Measurements from ENCODE around the gene SHC2.
"Not testable (repeated sequence)": the region's sequence is repeated elsewhere in the genome, so short reads cannot be mapped to it uniquely, and the experiment has no call there.

The SHC2 gene

DNA sequence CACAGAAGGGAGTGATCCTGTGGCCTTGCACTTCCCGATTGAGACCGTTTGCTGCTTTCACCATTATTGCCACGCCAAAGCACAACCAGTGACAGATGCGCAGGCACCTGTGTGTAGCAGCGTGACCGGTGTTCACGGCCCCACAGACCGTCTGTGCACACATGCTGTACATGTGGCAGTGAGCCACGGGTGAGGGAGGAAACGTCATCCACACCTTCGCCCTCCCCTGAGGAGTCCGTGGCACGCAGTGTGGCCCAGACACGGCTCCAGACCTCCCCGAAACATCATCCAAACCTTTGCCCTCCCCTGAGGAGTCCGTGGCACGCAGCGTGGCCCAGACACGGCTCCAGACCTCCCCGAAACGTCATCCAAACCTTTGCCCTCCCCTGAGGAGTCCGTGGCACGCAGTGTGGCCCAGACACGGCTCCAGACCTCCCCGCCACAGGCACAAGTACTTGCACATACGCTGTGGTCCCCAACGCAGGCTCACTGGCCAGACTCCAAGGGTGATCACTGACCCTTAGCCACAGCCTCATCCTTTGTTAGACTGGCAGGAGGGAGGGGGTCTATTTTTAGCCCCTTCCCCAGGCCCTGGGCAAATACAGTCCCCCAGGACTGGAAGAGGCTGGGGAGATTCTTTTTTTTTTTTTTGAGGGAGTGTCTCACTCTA, 7.9 kb upstream of the SHC2 start:
- DNase-seq, result no peak

DNA sequence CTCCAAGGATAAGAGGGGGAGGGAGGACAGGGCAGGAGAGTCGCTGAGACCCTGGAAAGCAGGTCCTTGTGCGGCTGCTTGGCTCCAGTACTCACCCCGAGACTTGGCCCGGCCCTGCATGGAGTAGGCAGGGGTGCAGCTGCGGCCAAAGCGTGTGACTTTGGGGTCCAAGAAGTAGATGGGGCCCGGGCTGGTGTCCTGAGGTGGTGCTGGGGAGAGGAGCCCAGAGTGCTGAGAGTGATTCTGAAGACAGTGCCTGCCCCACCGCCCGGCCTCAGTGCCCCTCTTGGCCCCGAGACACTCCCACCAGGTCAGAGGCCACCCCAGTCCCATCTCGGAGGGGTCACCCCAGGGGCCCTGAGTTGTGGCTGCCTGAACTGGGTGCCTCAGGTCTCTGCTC, 6.7 kb upstream of the SHC2 start:
- DNase-seq, result no peak

DNA sequence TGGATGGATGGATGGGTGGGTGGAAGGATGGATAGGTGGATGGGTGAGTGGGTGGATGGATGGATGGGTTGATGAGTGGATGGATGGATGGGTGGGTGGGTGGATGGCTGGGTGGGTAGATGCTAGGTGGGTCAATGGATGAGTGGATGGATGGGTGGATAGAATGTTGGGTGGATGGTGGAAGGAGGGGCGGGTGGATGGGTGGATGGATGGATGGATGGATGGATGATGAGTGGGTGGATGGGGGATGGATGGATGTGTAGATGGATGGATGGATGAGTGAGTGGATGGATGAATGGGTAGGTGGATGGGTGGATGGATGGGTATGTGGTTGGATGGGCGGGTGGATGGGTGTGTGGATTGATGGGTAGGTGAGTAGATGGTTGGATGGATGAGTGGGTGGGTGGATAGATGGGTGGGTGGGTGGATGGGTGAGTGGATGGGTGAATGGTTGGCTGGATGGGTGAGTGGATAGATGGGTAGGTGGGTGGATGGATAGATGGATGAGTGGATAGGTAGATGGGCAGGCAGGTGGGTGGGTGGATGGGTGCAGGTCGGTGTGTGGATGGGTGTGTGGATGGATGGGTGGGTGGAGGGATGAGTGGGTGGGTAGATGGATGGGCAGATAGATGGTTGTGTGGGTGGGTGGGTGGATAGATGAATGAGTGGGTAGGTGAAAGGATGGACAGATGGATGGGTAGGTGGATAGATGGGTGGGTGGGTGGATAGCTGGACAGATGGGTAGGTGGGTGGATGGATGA, 4.4 kb upstream of the SHC2 start:
- no peak for DNase-seq

- no peak for DNase-seq
Observed at GRCh38 chr19:464208-464545, 3.3 kb upstream of the SHC2 start.

DNA sequence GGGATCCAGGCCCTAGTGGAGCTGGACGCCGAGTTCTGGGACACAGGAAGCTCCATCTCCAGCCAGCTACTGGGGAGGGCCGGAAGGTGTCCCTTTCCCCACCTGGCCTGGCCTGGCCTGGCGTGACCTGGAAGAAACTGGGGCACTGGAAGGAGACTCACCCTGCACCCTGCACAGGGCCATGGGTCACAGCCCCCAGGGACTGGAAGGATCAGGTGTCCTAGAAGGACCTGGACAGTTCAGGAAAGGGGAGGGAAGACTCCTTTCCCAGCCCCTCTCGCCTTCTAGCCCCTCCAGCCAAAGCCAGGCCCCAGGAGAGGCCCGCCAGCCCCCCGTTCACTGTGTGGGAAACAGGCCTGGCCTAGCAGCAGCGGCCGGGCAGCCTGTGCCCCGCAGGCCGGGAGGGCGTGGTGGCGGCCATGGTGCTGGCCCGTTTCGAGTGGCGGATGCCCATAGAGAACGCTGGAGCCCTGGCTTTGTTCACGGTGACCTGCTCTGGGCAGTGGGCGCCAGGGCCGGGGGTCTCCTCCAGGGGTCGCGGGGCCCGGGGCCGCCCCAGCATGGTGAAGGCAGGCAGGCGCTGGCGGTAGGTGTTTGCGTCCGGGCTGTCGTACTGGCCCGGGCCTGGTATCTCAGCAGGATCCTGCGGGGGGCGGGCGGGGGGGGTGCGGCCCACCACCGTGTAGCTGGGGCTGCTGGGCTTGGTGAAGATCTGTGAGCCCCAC, 2.8 kb upstream of the SHC2 start:
- DNase-seq, result no peak

- no peak for DNase-seq
Observed at GRCh38 chr19:461721-462551, 1.1 kb upstream of the SHC2 start.

DNA sequence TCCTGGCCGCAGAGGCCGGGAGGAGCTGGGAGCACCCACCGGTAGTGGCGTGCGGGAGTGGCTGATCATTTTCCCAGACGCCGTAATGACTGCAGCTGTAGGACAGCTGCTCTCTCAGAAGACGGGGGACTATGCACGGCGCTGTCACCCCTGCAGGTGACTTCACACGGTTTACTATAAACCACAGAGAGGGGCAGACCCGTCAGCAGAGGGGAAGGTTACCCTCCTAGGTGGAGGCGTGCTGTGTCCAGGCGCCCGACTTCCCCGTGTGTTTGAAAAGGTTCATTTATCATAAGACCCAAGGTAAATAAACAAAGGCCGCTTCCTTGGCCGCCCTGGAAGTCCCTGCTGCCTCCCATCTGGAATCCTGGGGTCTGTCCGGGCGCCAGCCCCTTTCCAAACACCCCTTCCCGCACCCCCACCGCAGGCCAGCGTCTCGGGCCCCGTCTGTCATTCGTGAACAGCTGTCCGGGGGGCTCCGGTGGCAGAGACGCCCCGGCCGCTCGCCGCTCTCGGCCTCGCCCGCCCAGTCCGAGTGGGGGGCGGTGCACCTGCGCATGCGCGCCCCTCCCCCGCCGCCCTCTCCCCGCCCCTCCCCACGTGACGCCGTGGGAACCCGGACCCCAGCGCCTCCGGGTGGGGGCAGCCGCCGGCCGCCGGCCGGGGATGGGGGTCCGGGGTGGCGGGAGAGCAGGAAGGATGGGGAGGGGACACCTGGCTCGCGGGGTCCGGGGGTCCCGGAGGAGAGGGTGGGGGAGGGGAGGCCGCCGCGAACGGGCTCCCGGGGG, 915 bp downstream of the SHC2 start:
- no peak for DNase-seq

DNA sequence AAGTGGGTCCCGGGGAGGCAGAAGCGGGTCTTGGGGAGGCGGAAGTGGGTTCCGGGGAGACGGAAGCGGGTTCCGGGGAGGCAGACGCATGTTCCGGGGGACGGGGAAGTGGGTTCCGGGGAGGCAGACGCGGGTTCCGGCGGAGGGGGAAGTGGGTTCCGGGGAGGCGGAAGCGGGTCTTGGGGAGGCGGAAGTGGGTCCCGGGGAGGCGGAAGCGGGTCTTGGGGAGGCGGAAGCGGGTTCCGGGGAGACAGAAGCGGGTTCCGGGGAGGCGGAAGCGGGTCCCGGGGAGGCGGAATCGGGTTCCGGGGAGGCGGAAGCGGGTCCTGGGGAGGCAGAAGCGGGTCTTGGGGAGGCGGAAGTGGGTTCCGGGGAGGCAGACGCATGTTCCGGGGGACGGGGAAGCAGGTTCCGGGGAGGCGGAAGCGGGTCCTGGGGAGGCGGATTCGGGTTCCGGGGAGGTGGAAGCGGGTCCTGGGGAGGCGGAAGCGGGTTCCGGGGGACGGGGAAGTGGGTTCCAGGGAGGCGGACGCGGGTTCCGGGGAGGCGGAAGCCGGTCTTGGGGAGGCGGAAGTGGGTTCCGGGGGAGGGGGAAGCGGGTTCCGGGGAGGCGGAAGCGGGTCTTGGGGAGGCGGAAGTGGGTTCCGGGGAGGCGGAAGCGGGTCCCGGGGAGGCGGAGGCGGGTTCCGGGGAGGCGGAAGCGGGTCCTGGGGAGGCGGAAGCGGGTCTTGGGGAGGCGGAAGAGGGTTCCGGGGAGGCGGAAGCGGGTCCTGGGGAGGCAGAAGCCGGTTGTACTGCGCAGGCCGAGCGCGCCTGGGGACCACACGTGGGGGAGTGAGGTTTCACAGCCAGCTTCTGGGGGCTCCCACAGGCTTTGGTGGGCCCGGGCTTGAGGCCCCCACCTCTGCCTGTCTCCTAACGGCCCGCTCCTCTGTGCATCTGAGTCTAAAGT, 2.5 kb downstream of the SHC2 start:
- DNase-seq, result no peak

- DNase-seq, result no peak
Observed at GRCh38 chr19:457636-458035, 3.2 kb downstream of the SHC2 start.

DNA sequence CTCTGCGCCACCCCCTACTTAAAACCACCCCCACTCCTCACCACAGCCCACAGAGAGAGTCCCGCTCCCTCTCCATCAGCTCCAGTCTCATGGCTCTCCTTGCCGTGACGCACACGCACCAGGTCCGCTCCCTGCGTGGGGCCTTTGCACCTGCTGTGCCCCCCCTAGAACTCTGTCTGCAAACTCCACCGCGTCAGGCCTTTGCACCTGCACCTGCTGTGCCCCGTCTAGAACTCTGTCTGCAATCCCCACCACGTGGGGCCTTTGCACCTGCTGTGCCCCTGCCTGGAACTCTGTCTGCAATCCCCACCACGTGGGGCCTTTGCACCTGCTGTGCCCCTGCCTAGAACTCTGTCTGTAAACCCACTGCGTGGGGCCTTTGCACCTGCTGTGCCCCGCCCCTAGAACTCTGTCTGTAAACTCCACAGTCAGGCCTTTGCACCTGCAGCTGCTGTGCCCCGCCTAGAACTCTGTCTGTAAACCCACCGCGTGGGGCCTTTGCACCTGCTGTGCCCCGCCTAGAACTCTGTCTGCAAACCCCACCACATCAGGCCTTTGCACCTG, 4.2 kb downstream of the SHC2 start:
- no peak for DNase-seq

DNA sequence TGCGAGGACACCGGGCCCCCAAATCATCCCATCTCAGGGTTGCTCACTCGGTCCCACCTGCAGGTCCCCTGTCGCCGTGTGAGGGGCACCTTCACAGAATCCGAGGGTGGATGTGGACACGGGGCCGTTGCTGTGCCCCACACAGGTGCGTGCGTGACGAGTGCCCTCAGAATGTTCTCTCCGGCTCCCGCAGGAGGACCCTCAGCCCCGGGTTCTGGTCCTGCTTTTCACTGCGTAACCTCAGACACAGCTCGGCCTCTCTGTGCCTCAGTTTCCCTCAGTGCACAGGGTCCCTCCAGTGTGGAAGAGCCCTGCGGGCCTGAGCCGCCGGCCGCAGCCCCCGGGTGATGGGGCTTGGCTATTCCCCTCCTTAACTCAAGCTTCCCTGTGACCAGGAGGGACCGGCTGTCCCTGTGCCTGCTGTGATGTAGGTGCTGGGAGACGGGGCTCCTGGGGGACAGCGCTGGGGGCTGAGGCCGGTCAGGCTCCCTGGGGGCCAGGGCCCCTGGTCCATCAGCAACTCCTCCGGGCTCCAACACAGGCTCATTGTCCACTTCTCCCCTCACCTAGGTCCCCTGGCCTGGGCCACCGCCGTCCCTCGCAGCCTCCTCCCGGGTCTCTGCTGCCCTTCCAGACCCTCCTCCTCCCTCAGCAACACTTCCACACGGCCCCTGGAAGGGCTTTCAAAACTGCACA, 4.8 kb downstream of the SHC2 start:
- no peak for DNase-seq

- DNase-seq, result no peak
Observed at GRCh38 chr19:455031-455705, 5.7 kb downstream of the SHC2 start.

- no peak for DNase-seq
Observed at GRCh38 chr19:453606-454005, 7.2 kb downstream of the SHC2 start.

DNA sequence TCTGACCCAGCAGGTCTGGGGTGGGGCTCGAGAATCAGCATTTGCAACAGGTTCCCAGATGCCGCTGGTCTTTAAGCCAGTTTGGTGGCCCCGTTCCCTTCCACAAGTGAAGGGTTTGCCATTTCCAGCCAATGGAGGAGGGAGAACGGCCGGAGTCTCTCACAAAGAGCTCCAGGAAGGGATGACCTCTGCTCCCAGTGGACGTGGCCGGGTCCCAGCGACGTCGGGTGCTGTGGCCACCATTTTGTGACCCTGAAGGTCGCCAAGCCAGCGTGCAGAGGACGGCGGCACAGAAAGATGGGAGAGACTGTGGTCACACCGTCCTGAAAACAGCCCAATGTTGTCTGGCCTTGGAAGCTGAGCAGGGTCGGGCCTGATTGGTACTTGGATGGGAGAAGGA, 8.0 kb downstream of the SHC2 start:
- DNase-seq, result no peak

- not testable (repeated sequence) for DNase-seq
Observed at GRCh38 chr19:450912-451481, 9.8 kb downstream of the SHC2 start.

GRCh38 chr19:449916-450315, 10.9 kb downstream of the SHC2 start:
- no peak for DNase-seq

GRCh38 chr19:447816-448560, 12.8 kb downstream of the SHC2 start:
- DNase-seq, result no peak

DNA sequence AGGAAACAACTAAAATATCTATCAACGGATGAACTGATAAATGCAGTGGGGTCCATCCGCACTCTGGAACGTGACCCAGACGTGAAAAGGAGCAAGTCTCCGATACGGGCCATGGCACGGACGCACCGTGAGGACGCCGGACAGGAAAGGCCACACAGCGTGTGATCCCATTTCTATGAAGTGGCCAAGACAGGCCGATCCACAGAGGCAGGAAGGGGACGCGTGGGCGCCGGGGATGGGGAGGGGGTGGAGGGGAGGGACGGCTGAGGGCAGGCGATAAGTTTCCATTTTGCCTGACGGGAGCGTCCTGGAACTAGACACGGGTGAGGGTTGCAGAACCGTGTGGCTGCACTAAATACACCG, 13.8 kb downstream of the SHC2 start:
- no peak for DNase-seq

All from amniotic stem cell (primary cell).